H1 (cell line): Measurements from ENCODE around the gene NME3. TPM values are rescaled to one million over a fixed set of nuclear protein-coding genes. Genes with fewer than 3 reads are reported as not detected.

ENCODE experiments used
- ATF2 ChIP-seq: IDR thresholded peaks from 2 replicates; pipeline ENCODE4 v1.6.1; 2012; ENCODE audit warnings: low read length, inconsistent platforms
- ATF3 ChIP-seq: IDR thresholded peaks from 2 replicates; pipeline ENCODE4 v1.6.1; 2011; ENCODE audit warnings: low read depth, mild to moderate bottlenecking, low read length; ENCODE audit not compliant: insufficient read depth
- EGR1 ChIP-seq: IDR thresholded peaks from 2 replicates; pipeline ENCODE4 v1.6.1; 2011; ENCODE audit warnings: low read depth, low read length, borderline replicate concordance
- KDM5A ChIP-seq: fragments of 200-600 bp; IDR thresholded peaks from 2 replicates; pipeline ENCODE4 v1.7.1; 2012; ENCODE audit warnings: mild to moderate bottlenecking, low read length, inconsistent platforms, mixed read lengths
- NRF1 ChIP-seq: IDR thresholded peaks from 2 replicates; pipeline ENCODE4 v1.6.1; 2011; ENCODE audit warnings: mild to moderate bottlenecking, low read depth, low read length, improper control_type of control experiment
- PHF8 ChIP-seq: fragments of 200-600 bp; sonication (generic); conservative IDR thresholded peaks from 2 replicates; pipeline ENCODE4 v1.7.1; 2012; ENCODE audit warnings: low read depth, mild to moderate bottlenecking, inconsistent platforms, low read length, moderate library complexity
- POLR2A ChIP-seq, 2 experiments: IDR thresholded peaks; 1 replicate in 1 of 2; 2 replicates in 1 of 2; pipeline ENCODE4 v1.6.1; 2011; ENCODE audit warnings: low read depth in 2 of 2, low read length in 2 of 2, mild to moderate bottlenecking in 2 of 2; ENCODE audit errors: control extremely low read depth in 1 of 2
- POLR2AphosphoS5 ChIP-seq: IDR thresholded peaks from 2 replicates; pipeline ENCODE4 v1.6.1; 2011; ENCODE audit warnings: low read depth, low read length
- polyA plus RNA-seq, 7 experiments: library from polyadenylated mRNA; depleted of rRNA in 3 of 7; stranded (reverse) in 5 of 7; unstranded in 2 of 7; fragments of >200 nt in 5 of 7; fragments of 200-250 nt in 2 of 7; gene quantifications; 1 replicate in 5 of 7; 2 replicates in 1 of 7; 4 replicates in 1 of 7; pipeline versions ENCODE4 v1.2.1 to v1.2.3, GENCODE V29; 2011 to 2013; ENCODE audit warnings: missing spikeins in 2 of 7, mixed read lengths in 2 of 7
- total RNA-seq: library from RNA; stranded (reverse); fragmentation: NEBNext Ultra II Directional; extraction: Animal tissue kit (Norgen Biotek cat#: 25700); gene quantifications from 2 replicates; pipeline ENCODE4 v1.2.1, GENCODE V29; 2021

NME3 gene
- total and polyA plus RNA-seq, 2 of the 8 experiments (the other 6 are each of a cell fraction or from before 2014, with no cell fraction given): 72.5 to 163 TPM

- TF ChIP-seq ATF3: no peak
- peak; percentile 87 for TF ChIP-seq KDM5A
- TF ChIP-seq NRF1: no peak
- TF ChIP-seq PHF8: peak; percentile 92
- peak; percentile 51; the same call in 1 of the 2 replicates for TF ChIP-seq EGR1
- peak in 1 of 2 experiments; percentile 44; a peak in 1 of 3 replicates for TF ChIP-seq POLR2A (IDR thresholded peaks at IDR 0.05; ENCODE audit: control extremely low read depth in 1 of 2, low read depth in 2 of 2, low read length in 2 of 2)
- peak; percentile 60 for TF ChIP-seq POLR2AphosphoS5
- no peak for TF ChIP-seq ATF2
- TF ChIP-seq, all 59 proteins: peak for 26
These were observed 1.8 kb upstream of the NME3 start, which contains the start of gene MRPS34 (continued) for GRCh38 chr16:1772908-1773702.
